Endodermal cell (in vitro differentiated cells): ENCODE measurements around the gene LSR. TPM values are rescaled to one million over a fixed set of nuclear protein-coding genes. Genes with fewer than 3 reads are reported as not detected.
A peak's percentile ranks its signal among the peaks of the same experiment; 100 is the strongest.

Experiments
- DNase-seq: peaks from one replicate; pipeline ENCODE4 v3.0.0-alpha.2; 2017
- H3K27ac ChIP-seq: 2 replicates; pipeline ENCODE4 v1.5.1; 2013; ENCODE audit warnings: mild to moderate bottlenecking, low read depth, low read length, moderate library complexity
- H3K27me3 ChIP-seq: 2 replicates; pipeline ENCODE4 v1.6.1; 2013; ENCODE audit warnings: mild to moderate bottlenecking, low read length, moderate library complexity; ENCODE audit not compliant: insufficient read depth, control insufficient read depth, poor library complexity, severe bottlenecking
- H3K36me3 ChIP-seq: 2 replicates; pipeline ENCODE4 v1.7.0; 2013; ENCODE audit warnings: mild to moderate bottlenecking, low read length, moderate library complexity; ENCODE audit not compliant: control insufficient read depth, insufficient read depth
- H3K4me1 ChIP-seq: one replicate; pipeline ENCODE4 v1.7.0; 2013; ENCODE audit warnings: low read length; ENCODE audit not compliant: control insufficient read depth, insufficient read depth
- H3K4me3 ChIP-seq: 2 replicates; pipeline ENCODE4 v1.5.1; 2013; ENCODE audit warnings: mild to moderate bottlenecking, low read length, moderate library complexity
- H3K9ac ChIP-seq: 2 replicates; pipeline ENCODE4 v1.6.1; 2013; ENCODE audit warnings: mild to moderate bottlenecking, low read length, moderate library complexity; ENCODE audit not compliant: poor library complexity, severe bottlenecking; ENCODE audit errors: extremely low read depth
- H3K9me3 ChIP-seq: 2 replicates; pipeline ENCODE4 v1.6.1; 2013; ENCODE audit warnings: mild to moderate bottlenecking, low read length, moderate library complexity; ENCODE audit not compliant: control insufficient read depth
- H3K27ac Mint-ChIP-seq: 2 replicates; pipeline ENCODE4 v1.8.0; 2020; ENCODE audit warnings: mixed read lengths
- H3K27me3 Mint-ChIP-seq: 2 replicates; pipeline ENCODE4 v1.8.0; 2021; ENCODE audit warnings: mild to moderate bottlenecking, mixed read lengths; ENCODE audit not compliant: insufficient read depth
- H3K36me3 Mint-ChIP-seq: 2 replicates; pipeline ENCODE4 v1.8.0; 2020; ENCODE audit warnings: low read depth, mixed read lengths
- H3K4me1 Mint-ChIP-seq: 2 replicates; pipeline ENCODE4 v1.8.0; 2020; ENCODE audit warnings: mixed read lengths
- H3K4me3 Mint-ChIP-seq: 2 replicates; pipeline ENCODE4 v1.8.0; 2020; ENCODE audit warnings: mild to moderate bottlenecking, moderate library complexity, mixed read lengths
- H3K9me3 Mint-ChIP-seq: 2 replicates; pipeline ENCODE4 v1.8.0; 2020; ENCODE audit warnings: mild to moderate bottlenecking, mixed read lengths
- WGBS, 2 experiments: methylation state at CpG; one replicate each; pipeline versions ENCODE4 v1.1.5 to v1.1.7; 2013; ENCODE audit warnings: missing lambda C conversion rate in 2 of 2, mixed read lengths in 1 of 2; ENCODE audit not compliant: insufficient coverage in 1 of 2, insufficient read length in 1 of 2; 5-methylcytosine and 5-hydroxymethylcytosine counted together
- total RNA-seq, 2 donors: library from RNA; stranded (reverse); fragmentation: NEBNext Ultra II Directional in 1 of 2; extraction: Animal tissue kit (Norgen Biotek cat#: 25700) in 1 of 2; gene quantifications; 2 replicates in 1 of 2; 3 replicates in 1 of 2; pipeline ENCODE4 v1.2.1, GENCODE V29; 2021
- TF ChIP-seq, protein P1 (sequence below): fragments of 200-600 bp; sonication (generic); conservative IDR thresholded peaks from 2 replicates; pipeline ENCODE4 v1.5.0; 2021; ENCODE audit warnings: antibody characterized with exemption, mild to moderate bottlenecking

LSR gene
- total RNA-seq, 2 donors from 2014 or later = 112 to 170 TPM

DNA sequence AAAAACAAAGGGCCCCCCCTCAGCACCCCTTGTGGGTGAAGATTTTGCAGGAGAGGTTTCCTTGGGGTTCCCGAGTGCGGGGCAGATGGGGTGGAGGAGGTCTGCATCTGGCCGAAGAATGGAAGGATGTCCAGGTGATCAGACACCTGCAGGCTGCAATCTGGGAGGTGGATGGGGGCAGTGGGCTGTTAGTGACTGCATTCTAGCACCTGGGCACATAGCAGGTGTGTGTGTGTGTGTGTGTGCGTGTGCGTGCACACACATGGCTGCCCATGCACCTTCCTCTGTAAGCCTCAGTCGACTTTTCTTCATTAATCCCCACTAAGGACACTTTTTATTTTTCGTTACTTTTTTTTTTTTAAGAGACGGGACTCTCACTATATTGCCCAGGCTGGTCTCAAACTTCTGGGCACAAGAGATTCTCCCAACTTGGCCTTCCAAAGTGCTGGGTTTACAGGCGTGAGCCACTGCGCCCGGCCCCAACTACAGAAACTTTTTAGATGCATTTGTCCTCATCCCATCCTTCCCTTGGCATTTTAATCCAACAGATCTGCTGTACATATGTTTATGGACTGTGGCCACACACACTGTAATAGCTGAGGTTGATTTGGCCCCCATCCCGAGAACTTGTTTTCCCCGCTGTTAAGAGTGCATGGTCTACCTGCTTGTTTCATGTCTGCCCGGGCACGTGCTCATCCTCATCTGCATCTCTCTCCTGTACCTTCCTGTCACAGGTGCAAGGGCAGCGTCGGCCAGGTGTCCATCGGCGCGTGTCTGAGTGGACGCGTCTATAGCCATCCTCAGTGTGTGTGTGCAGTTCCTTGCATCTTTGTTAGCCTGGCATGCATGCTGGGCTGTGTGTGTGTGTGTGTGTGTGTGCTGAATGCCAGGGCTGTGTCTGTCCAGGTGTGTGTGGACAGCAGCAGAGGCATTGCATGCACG is 43.9 kb downstream of the LSR start:
- no peaks in the 10 kb centered on the region for H3K27me3 ChIP-seq
- no peaks in the 10 kb centered on the region for H3K36me3 ChIP-seq
- H3K9me3 Mint-ChIP-seq = no peaks in the 10 kb centered on the region
- no peak overlapping the region for H3K9ac ChIP-seq
- no peak for DNase-seq
- H3K27ac Mint-ChIP-seq = no peak overlapping the region
- WGBS, 2 experiments = 90 to 93% methylated on average over 10 to 23 of the region's 23 CpGs
- H3K4me1 ChIP-seq = peaks cover 5% of the 10 kb centered on the region
- H3K4me1 Mint-ChIP-seq = peaks cover 3% of the 10 kb centered on the region
- H3K4me3 ChIP-seq = no peak overlapping the region
- peaks cover 8% of the 10 kb centered on the region for H3K27me3 Mint-ChIP-seq
- no peaks in the 10 kb centered on the region for H3K36me3 Mint-ChIP-seq
- H3K27ac ChIP-seq = no peak overlapping the region
- no peaks in the 10 kb centered on the region for H3K9me3 ChIP-seq
- TF ChIP-seq, protein P1, sequence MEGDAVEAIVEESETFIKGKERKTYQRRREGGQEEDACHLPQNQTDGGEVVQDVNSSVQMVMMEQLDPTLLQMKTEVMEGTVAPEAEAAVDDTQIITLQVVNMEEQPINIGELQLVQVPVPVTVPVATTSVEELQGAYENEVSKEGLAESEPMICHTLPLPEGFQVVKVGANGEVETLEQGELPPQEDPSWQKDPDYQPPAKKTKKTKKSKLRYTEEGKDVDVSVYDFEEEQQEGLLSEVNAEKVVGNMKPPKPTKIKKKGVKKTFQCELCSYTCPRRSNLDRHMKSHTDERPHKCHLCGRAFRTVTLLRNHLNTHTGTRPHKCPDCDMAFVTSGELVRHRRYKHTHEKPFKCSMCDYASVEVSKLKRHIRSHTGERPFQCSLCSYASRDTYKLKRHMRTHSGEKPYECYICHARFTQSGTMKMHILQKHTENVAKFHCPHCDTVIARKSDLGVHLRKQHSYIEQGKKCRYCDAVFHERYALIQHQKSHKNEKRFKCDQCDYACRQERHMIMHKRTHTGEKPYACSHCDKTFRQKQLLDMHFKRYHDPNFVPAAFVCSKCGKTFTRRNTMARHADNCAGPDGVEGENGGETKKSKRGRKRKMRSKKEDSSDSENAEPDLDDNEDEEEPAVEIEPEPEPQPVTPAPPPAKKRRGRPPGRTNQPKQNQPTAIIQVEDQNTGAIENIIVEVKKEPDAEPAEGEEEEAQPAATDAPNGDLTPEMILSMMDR = no peak
- H3K4me3 Mint-ChIP-seq = no peak overlapping the region

DNA sequence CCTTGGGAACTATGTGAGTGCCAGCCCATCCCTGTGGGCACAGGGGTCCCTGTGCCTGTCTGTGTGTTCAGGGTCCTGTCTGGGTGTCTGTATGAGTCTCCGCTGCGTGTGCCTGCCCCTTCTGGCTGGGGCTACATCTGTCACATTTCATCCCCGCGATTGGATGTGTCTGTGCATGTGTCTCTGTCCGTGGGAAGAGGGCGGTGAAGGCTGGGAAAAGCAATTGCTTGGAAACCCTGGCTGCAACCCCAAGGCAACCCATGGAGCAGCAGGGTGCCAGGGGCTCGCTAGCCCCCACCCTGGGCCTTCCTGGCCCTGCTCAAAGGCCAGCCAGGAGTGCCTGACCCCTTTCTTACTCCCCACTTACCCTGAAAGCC is 44.5 kb downstream of the LSR start:
- Mint-ChIP-seq H3K9me3 (no peaks in the 10 kb centered on the region), H3K36me3 (no peaks in the 10 kb centered on the region), H3K4me3 (no peak overlapping the region), H3K4me1 (peaks cover 3% of the 10 kb centered on the region), H3K27ac (no peak overlapping the region), H3K27me3 (peaks cover 8% of the 10 kb centered on the region)
- no peaks in the 10 kb centered on the region for H3K27me3 ChIP-seq
- H3K4me3 ChIP-seq = no peak overlapping the region
- peak; percentile 59 for DNase-seq
- no peaks in the 10 kb centered on the region for H3K9me3 ChIP-seq
- TF ChIP-seq, protein P1 = no peak
- H3K4me1 ChIP-seq = peaks cover 5% of the 10 kb centered on the region
- 81 to 83% methylated on average over 2 to 7 of the region's 7 CpGs for WGBS, 2 experiments
- H3K9ac ChIP-seq = no peak overlapping the region
- H3K36me3 ChIP-seq = no peaks in the 10 kb centered on the region
- H3K27ac ChIP-seq = no peak overlapping the region

DNA sequence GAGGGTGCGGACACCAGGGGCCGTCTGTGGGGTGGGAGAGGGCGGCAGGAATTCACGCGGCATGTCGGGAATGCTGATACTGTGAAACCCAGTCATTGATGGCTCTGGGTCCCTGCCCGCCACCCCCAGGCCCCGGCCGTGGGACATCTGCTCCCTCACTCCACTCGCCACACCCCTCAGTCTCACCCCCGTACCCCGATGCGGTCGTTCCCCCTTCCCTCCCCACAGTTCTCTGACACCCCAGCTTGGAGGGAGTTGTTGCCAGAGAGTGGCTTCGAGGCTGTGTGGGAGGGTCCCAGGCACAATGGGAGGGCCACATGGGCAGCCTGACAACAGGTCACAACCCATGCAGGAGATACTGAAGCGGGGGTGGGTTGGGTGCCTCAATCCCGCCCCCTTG is 45.0 kb downstream of the LSR start:
- no peak overlapping the region for H3K9ac ChIP-seq
- H3K4me3 ChIP-seq = no peak overlapping the region
- H3K27ac ChIP-seq = no peak overlapping the region
- Mint-ChIP-seq H3K4me1 (peaks cover 3% of the 10 kb centered on the region), H3K36me3 (no peaks in the 10 kb centered on the region), H3K4me3 (no peak overlapping the region), H3K27me3 (peaks cover 8% of the 10 kb centered on the region), H3K9me3 (no peaks in the 10 kb centered on the region), H3K27ac (no peak overlapping the region)
- TF ChIP-seq, protein P1 = no peak
- no peaks in the 10 kb centered on the region for H3K9me3 ChIP-seq
- no peaks in the 10 kb centered on the region for H3K36me3 ChIP-seq
- peak; percentile 76 for DNase-seq
- no peaks in the 10 kb centered on the region for H3K27me3 ChIP-seq
- WGBS, 2 experiments = 77 to 79% methylated on average over 4 to 17 of the region's 17 CpGs
- peaks cover 5% of the 10 kb centered on the region for H3K4me1 ChIP-seq
